Transverse colon (tissue), 4 donors: Measurements from ENCODE around the gene RASAL1.

Experiments
- EP300 ChIP-seq: sonication (generic); formaldehyde crosslinking; IDR thresholded peaks from one replicate; pipeline ENCODE4 v1.6.1; 2017; ENCODE audit warnings: antibody characterized with exemption, low read depth
- POLR2A ChIP-seq: fragments of 450-650 bp; IDR thresholded peaks from one replicate; pipeline ENCODE4 v1.6.1; 2016; ENCODE audit warnings: antibody characterized with exemption, mild to moderate bottlenecking, moderate library complexity
- POLR2AphosphoS5 ChIP-seq, 3 donors: sonication (generic); formaldehyde crosslinking; IDR thresholded peaks; one replicate each; pipeline ENCODE4 v1.6.1; 2016; ENCODE audit warnings: antibody characterized with exemption in 3 of 3
- TF ChIP-seq, protein P1 (sequence below), 5 experiments: fragments of 200-600 bp in 3 of 5; fragments of 450-650 bp in 2 of 5; sonication (generic) in 3 of 5; IDR thresholded peaks; 1 replicate in 2 of 5; 2 replicates in 3 of 5; pipeline ENCODE4 v1.5.1; 2016 to 2017; ENCODE audit warnings: antibody characterized with exemption in 5 of 5, inconsistent platforms in 3 of 5, mild to moderate bottlenecking in 2 of 5, moderate library complexity in 1 of 5

GRCh38 chr12:113136128-113136989 lies 798 bp upstream of the RASAL1 start:
- TF ChIP-seq, protein P1, sequence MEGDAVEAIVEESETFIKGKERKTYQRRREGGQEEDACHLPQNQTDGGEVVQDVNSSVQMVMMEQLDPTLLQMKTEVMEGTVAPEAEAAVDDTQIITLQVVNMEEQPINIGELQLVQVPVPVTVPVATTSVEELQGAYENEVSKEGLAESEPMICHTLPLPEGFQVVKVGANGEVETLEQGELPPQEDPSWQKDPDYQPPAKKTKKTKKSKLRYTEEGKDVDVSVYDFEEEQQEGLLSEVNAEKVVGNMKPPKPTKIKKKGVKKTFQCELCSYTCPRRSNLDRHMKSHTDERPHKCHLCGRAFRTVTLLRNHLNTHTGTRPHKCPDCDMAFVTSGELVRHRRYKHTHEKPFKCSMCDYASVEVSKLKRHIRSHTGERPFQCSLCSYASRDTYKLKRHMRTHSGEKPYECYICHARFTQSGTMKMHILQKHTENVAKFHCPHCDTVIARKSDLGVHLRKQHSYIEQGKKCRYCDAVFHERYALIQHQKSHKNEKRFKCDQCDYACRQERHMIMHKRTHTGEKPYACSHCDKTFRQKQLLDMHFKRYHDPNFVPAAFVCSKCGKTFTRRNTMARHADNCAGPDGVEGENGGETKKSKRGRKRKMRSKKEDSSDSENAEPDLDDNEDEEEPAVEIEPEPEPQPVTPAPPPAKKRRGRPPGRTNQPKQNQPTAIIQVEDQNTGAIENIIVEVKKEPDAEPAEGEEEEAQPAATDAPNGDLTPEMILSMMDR (IDR thresholded peaks at IDR 0.05), result no peak
- no peak for TF ChIP-seq POLR2AphosphoS5 (IDR thresholded peaks at IDR 0.05)
- no peak for TF ChIP-seq POLR2A
- no peak for TF ChIP-seq EP300
